COLO668 (cell line): ENCODE measurements around the gene KLHDC7B.
"Not testable (repeated sequence)": the region's sequence is repeated elsewhere in the genome, so short reads cannot be mapped to it uniquely, and the experiment has no call there.

ENCODE experiments used
- DNase-seq: peaks from one replicate; lab custom pipeline; 2025; ENCODE audit not compliant: unreplicated experiment; lab: John Stamatoyannopoulos, UW

Gene KLHDC7B

DNA sequence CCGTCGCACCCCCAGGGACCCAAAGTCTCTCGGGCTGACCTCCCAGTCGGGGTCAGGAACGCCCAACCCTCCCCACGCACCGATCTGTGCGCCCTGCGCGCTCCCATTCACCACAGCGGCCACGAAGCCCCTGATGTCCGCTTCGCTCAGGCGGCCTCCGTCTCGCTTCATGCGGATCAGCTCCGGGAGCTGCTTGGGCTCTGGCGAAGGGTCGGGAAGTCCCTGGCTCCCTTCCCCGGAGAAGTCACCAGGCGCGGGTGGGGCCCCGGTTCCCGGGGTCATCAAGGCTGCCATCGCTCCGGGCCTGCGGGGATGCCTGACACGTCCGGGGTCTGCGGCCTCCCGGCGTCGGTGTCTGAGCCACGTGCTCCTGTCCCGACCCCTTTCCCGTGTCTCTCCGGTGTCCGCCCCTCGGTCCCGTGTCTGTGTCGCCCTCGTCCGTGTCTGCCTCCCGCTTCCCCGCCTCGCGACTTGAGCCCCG is 16.2 kb upstream of the KLHDC7B start:
- no peak for DNase-seq

DNA sequence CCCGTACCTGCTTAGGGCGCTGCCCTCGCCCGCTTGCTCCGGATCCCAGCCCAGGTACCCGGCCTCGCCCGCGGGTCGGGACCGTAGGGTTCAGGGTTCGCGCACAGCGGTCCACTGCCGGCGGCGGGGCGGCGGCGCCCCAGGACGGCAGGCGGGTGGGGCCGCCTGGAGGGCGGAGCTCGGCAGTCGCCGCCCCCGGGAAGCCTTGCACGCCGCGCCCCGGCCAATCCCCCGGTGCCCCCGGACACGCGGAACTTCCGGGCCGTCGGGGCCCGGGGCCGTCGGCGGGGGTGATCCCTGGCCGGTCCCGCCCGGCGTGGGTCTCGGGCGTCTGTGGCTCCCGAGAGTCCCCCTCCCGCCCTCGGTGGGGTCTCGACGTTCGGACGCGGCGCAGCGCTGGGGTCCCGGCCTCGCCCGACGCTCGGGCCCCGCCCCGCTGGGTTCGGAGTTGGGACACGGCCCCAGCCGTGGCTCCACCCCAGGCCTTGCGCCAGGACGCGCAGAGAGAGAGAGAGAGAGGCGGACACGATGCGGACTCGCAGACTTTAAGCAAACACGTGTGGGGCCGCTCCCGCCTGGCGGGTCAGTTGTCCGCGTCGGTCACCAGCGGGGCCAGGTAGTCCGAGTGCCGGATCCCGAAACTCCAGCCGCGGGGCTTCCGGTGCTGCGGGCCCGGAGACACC is 15.7 kb upstream of the KLHDC7B start, which contains the start of gene TYMP:
Gene TYMP (minus strand): TSS at position 116 of the 683 bp plus-strand sequence. CDS start 303 bp downstream, outside the sequence.
- DNase-seq: peak; percentile 41

DNA sequence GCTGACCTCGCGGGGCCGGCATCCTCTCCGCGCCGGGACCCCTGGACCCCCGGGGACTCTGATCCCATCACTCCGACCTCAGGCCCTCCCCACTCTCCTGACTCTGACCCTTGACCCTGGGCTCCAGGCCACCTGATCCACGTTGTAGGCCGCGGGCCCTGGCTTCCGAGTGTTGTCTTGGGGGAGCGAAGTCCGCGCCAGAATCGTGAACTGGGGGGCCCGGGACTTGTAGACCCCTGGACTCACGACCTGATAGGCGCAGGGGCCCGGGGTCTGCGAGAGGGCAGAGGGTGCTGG is 15.2 kb upstream of the KLHDC7B start:
- DNase-seq: no peak

DNA sequence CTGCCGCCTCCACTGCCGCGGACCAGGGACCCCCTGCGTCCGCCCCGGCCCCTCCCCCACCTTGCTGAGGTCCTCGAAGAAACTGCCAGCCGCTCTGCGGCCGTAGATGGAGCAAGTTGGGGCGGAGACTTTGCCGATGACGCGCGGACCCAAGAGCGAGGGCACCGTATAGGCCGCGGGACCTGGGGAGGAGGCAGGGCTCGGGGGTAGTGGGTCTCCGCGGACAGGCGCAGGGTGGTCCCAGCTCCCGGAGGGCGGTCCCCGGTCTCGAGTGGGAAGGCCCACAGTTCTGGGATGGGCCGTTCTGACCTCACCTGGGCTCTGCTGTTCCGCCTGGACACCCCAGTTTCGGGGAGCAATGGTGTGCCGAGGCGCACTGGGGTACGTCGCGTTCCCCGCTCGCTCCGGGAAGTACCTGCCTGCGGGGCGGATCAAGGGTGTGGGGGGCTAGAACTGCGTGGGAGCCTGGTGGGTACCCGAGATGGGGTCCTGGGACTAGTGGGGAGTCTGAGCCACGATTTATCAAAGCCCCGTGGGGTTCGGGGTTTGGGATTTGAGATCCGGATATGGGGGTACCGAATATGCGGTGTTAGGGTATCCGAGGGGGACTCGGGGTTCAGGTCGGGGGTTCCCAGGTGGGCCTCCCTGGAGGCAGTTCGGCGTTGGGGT is 14.7 kb upstream of the KLHDC7B start:
- DNase-seq: peak; percentile 62

DNA sequence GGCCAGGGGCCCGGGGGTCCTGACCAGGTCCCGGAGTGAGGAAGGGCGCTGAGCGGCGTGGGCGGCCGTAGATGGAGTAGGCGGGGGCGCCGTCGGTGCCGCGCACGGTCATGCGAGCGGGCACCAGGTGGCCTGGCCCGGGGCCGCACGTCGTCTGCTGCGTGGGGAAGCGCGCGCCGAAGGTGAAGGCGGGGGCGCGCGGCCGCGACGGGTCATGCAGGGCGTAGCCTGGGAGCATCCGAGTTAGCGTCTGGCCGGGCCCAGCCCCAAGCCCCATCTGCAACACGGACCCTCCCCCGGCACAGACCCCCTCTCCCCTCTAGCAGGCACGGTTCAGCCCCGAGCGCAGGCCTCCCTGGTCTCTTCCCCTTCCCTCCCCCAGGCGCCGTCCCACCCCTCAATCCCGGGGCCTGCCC is 14.1 kb upstream of the KLHDC7B start:
- peak; percentile 71 for DNase-seq

DNA sequence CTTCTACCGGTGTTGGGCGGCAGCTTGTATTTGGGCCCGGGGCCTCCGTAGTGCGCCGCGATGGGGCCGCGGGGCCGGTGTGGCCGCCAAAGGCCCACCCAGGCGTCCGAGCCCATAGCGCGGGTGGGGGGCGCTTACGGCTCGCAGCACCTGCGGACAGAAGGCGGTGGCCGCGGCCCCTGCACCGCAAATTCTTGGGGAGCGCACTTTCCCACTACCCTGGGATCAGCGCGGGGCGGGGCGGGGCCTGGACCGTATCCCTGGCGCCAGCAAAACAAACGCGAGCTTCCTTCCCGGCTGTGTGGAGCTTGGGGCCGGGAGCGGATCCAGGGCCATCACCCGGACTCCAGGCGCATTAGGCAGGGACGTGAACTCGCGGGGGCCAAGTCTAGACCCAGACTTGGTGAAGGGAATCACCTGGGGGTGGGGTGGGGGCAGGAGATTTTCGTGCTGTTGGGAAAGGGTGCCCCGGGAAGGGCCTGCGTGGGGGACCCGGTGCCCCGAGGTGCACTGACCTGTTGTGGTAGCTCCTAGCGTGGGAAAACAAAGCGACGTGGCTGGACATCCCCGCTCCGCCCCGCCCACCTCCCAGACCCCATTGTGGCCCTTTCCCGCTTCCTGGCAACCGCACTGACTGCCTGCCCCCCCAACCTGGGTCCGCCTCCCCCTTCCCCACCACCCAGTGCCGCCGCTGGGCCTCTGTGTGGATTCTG is 13.6 kb upstream of the KLHDC7B start:
- peak; percentile 64 for DNase-seq

DNA sequence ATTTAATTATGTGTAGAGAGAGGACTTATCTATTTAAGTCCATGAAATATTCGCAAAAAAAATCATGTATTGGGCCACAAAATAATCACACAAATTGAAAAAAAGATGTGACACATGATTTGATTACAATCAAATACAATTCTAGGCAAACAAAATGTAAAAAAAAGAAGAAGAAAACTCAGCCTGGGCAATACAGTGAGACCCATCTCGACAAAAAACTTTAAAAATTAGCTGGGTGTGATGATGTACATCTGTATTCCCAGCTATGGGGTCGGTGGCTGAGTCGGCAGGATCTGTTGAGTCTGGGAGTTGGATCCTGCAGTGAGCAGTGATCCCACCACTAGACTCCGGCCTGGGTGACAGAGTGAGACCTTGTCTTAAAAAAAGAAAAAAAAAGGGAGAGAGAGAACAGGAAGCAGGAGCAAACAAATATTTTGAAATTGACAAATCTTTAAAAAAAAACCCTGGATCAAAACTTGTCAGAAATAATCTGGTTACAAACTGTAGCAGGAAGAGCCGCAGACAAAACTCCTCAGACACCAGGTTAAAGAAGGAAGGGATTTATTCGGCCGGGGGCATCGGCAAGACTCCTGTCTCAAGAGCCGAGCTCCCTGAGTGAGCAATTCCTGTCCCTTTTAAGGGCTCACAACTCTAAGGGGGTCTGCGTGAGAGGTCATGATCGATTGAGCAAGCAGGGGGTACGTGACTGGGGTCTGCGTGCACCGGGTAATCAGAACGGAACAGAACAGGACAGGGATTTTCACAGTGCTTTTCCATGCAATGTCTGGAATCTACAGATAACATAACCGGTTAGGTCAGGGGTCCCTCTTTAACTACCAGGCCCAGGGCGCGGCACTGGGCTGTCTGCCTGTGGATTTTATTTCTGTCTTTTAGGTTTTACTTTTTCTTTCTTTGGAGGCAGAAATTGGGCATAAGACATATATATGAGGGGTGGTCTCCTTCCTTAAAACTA is 12.6 kb upstream of the KLHDC7B start:
- DNase-seq: no peak

DNA sequence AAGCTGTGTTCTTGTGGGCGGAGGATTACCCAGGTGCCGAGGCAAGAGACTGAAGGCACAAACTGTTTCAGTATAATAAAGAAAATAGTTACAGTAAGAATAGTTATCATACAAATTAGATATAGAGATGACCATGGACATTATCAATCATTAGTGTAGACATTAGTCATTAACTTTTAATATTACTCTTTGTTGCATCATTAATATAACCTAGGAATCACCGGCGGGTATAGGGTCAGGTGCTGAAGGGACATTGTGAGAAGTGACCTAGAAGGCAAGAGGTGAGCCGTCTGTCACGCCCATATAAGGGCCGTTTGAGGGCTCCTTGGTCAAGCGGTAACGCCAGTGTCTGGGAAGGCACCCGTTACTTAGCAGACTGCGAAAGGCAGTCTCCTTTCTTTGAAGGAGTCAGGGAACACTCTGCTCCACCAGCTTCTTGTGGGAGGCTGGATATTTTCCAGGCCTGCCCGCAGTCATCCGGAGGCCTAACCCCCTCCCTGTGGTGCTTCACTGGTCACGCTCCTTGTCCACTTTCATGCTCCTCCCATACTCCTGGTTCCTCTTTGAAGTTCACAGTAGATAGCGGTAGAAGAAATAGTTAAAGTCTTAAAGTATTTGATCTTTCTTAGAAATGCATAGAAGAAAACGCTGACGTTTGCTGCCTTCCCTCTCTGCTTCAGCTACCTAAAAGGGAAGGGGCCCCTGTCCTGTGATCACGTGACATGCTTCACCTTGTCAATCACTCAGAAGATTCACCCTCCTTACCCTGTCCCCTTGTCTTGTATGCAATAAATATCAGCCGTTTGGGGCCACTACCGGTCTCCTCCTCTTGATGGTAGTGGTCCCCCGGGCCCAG is 11.6 kb upstream of the KLHDC7B start:
- not testable (repeated sequence) for DNase-seq

DNA sequence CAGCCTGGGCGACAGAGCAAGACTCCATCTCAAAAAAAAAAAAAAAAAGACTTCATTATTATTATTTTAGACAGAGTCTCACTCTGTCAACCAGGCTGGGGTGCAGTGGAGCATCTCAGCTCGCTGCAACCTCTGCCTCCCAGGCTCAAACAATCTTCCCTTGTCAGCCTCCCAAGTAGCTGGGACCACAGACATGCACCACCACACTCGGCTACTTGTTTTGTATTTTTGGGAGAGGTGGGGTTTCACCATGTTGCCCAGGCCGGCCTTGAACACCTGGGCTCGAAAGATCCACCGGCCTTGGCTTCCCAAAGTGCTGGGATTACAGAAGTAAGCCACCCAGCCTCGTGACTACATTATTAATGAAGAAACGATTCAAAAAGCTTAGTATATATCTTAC is 10.6 kb upstream of the KLHDC7B start:
- no peak for DNase-seq

DNA sequence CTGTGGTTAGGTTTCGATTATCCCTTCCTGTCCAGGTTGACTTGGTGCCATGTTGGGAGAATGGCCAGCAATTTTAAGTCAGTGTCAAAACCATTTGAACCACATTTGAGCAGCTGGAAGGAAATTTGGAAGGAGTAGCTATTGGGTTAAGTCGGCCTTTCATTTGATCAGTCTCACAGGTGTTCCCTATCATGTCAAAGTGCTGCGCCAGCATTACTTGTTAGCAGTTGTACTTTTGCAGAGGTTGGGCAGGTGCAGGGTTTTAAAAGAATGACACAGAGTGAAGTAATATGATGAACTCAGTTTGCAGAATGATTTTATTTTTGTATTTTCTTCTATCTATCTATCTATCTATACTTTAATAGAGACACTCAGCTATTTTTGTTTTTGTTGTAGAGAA is 9.5 kb upstream of the KLHDC7B start:
- no peak for DNase-seq

DNA sequence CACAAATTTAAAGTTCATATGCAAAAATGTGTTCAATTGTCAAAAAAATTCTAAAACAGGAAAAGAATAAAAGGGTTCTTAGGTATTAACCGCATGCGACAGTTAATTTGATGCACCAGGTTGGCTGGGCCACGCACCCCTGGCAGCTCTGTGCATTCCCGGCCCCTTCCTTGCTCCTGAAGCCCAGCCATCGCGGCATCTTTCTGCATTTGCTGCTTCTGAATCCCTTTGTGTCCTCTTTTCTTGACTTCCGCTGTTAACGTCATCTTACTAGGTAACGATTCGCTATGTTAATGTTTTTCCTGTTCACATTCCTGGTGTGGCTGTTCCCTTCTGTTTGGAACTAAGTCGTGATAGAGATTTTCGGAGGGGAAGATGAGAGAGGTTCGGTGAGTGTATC is 7.9 kb upstream of the KLHDC7B start:
- DNase-seq: no peak

DNA sequence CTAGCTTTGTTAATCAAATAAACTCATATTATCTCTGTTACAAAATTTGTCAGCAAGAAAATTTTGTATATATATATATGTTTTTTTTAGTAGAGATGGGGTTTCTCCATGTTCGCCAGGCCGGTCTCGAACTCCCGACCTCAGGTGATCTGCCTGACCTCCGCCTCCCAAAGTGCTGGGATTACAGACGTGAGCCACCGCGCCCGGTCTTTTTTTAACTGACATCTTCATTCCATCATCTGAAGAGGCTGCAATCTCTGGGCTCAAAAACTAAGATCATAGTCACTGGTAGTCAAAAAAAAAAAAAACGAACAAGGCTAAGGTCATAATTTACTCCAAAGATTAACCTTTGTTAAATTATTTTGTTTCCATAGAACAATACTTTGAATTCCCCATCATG is 5.3 kb upstream of the KLHDC7B start:
- no peak for DNase-seq

DNA sequence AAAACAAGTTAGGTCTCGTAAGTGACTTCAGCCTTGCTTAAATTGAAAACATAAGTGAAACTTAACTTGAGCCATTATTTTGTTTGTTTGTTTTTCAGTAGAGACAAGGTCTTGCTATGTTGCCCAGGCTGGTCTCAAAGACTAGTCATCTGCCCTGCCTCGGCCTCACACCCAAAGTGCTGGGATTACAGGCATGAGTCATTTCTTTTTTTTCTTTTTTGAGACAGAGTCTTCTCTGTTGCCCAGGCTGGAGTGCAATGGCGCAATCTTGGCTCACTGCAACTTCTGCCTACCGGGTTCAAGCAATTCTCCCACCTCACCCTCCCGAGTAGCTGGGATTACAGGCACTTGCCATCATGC is 4.1 kb upstream of the KLHDC7B start:
- not testable (repeated sequence) for DNase-seq

DNA sequence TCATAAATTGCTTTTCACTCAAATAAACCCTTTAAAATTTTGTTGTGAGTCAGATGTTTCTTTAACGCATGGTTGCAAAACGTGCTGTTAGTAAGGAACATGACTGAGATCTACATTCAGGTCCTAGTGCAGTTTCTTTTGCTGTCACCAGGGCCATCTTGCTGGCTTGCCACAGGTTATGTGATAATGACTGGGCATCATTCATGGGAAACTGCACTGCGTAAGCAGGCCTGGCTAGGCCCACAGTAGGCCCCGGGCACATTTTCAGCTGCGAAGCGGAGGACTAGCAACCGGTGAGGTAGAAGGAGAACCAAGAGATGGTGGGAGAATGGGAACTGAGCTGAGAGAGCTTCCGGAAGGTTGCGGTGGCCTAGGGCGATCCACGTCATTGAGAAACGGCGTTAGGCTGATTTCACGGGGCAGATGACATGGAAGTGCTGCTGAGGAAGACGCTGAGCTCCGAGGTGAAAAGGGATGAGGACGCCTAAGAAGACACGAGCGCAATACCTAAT is 3.2 kb upstream of the KLHDC7B start:
- no peak for DNase-seq

DNA sequence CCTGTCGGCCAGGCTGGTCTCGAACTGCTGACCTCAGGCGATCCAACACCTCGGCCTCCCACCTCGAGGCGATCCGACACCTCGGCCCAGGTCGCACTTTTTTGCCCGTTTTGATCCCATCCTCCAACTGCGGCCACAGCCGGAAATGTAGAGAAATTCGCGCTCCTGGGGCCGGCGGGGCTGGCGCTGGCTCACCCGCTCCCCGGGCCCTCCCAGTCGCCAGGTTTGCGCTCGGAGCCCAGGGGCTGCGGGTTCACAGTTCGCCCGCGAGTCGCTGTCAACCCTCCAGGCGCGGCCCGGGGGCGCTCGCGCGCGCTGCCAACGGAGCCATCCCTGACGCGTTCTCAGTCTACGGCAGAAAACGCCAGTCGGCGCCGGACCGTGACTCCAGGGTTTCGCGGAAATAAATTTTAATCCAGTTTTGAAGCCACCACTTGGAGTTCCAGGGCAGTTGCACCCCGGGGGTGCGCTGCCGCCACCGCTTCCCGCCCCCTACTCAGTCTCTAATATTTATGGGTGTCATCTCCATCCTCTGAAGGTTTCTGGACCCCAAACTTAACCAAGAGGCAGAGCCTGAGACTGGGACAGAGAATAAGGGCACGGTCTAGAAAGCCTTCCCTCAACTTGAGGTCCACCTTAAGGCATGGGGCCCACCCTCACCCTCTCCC is 1.5 kb upstream of the KLHDC7B start:
- DNase-seq: peak; percentile 85

DNA sequence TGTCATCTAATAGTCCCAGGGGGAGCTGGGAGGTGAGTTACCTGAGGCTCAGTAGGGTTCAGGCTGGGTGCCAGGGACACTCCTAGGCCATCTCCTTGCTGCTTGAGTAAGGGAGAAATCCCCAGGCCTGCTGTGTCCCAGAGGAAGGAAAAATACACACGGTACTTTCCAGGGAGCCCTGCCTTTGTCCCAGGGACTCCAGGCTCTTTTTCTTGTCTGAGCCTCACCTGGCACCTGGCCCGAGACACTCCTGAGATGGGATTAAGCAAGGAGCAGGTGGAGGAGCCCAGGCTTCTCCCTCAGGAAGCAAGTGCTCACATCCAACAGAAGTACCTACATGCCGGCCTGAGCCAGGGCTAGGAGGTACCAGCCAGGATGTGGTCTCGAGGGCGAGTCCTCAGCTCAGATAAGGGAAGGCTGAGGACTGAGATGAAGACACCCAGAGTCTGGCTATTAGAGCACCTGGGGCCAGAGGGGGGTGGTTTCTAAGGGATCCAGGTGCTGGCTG is 899 bp upstream of the KLHDC7B start:
- no peak for DNase-seq

DNA sequence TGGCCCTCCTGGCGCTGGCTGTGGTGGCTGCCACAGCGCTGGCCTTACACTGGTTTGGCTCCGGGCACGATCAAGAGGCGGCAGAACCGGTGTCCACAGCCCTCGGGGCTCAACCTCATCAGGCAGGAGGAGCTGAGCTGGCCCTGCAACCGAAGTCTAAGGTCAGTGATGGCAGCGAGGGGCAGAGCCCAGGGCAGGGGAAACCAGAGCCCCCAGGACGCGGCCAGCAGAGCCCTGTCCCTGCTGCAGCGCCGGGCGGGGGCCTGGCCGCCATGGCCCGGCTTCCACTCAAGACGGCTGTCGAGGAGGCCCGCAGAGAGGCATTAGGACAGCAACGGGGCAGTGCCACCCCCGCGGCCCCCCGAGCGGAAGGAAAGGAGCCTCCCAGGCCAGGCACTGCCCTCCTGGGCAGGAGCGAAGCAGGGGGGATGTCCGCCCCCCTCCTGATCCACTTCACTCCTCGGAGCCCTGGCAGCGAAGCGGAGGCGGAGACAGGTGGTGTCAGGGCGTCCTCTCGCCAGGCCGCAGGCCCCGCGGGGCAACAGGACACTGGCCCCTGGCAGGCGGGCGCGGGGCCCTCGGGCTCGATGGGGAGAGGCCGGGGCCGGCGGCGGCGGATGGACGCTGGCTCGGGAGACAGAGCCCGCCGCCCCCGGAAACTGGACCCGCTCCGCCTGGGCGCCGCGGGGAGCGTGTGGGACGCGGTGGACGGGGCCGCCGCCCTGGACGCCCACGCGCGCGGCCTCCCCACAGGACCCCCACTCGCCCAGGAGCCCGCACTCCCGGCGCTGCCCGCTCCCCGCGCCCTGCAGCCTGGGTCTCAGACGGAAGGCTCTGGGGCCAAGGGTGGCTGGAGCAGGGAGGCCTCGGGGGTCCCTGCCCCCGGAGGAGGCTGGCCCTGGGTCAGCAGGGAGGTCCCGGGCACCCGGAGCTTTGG is 895 bp downstream of the KLHDC7B start:
- no peak for DNase-seq
